ENCODE measurements around the gene LRRC8E. TPM values are rescaled to one million over a fixed set of nuclear protein-coding genes. Genes with fewer than 3 reads are reported as not detected.

The LRRC8E gene
- total and polyA plus RNA-seq, 2 experiments from 2014 or later = 3.3 to 4.5 TPM

GRCh38 chr19:7869910-7870511 lies 18.3 kb upstream of the LRRC8E start:
- H3K4me3 ChIP-seq = no peak overlapping the region

DNA sequence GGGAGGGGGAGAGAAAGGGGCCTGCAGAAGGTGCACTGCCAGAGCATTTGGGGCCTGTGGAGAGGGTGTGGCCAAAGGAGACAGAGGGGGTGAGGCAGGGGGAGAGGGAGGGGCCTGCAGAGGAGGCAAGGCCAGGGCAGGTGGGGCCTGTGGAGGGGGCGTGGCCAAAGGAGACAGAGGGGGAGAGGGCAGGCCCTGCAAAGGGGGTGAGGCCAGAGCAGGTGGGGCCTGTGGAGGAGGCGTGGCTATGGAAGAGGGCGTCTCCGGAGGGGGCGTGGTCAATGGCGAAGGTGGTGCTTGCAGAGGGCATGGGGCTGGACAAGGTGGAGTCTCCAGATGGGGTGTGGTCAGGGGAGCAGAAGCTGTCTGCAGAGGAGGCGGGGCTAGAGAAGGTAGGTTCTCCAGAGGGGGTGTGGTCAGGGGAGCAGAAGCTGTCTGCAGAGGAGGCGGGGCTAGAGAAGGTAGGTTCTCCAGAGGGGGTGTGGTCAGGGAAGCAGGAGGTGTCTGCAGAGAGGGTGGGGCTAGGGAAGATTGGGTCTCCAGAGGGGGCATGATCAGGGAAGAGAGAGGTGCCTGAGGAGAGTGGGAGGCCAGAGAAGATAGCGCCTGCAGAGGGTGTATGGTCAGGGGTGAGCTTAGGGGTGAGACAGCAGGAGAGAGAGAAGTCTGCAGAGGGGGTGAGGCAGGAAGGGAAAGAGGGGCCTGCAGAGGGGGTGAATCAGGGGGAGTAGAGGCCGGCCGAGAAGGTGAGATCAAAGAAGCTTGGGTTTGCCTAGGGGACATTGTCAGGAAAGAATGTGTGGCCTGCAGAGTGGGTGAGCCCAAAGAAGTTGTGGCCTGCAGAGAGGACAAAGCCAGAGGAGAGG lies 17.5 kb upstream of the LRRC8E start:
- no peak overlapping the region for H3K4me2 ChIP-seq
- H2AFZ ChIP-seq = no peak overlapping the region
- H3K4me3 ChIP-seq = no peak overlapping the region
- no peaks in the 10 kb centered on the region for H3K36me3 ChIP-seq (replicated peaks; ENCODE audit: insufficient read depth, low read depth)
- H3K27ac ChIP-seq = no peak overlapping the region
- peaks cover 4% of the 10 kb centered on the region for H3K4me1 ChIP-seq (ENCODE audit: insufficient read depth)
- peaks cover 17% of the 10 kb centered on the region for H3K27me3 ChIP-seq
- no peaks in the 10 kb centered on the region for H3K9me3 ChIP-seq (ENCODE audit: low read depth)
- TF ChIP-seq CTCF (IDR thresholded peaks at IDR 0.05; ENCODE audit: poor library complexity) = no peak
- TF ChIP-seq EZH2 (IDR thresholded peaks at IDR 0.05; ENCODE audit: borderline replicate concordance) = no peak
- TF ChIP-seq EZH2phosphoT487 (IDR thresholded peaks at IDR 0.05; ENCODE audit: low read depth, severe bottlenecking, unreplicated experiment) = no peak
- no peaks in the 10 kb centered on the region for H4K20me1 ChIP-seq (ENCODE audit: insufficient read depth, poor library complexity, severe bottlenecking)
- DNase-seq (ENCODE audit: low spot score) = peak; percentile 64
- H3K79me2 ChIP-seq = no peaks in the 10 kb centered on the region
- no peaks in the 10 kb centered on the region for H3K9me2 ChIP-seq (replicated peaks; ENCODE audit: insufficient read depth)
- WGBS (ENCODE audit: low lambda C conversion rate, missing lambda C conversion rate) = 78% methylated on average over 7 of the region's 11 CpGs

More at GRCh38 chr19:7869910-7870511, 18.3 kb upstream of the LRRC8E start:
- Histone ChIP-seq H3K36me3 (replicated peaks; ENCODE audit: insufficient read depth, low read depth) (no peaks in the 10 kb centered on the region), H3K9me3 (ENCODE audit: low read depth) (no peaks in the 10 kb centered on the region), H3K27ac (no peak overlapping the region), H3K79me2 (no peaks in the 10 kb centered on the region), H3K4me2 (peak overlapping the region; percentile 94), H4K20me1 (ENCODE audit: insufficient read depth, poor library complexity, severe bottlenecking) (no peaks in the 10 kb centered on the region), H3K27me3 (peaks cover 17% of the 10 kb centered on the region), H3K4me1 (ENCODE audit: insufficient read depth) (peaks cover 4% of the 10 kb centered on the region), H2AFZ (peak overlapping the region; percentile 50), H3K9me2 (replicated peaks; ENCODE audit: insufficient read depth) (no peaks in the 10 kb centered on the region)
- TF ChIP-seq CTCF (IDR thresholded peaks at IDR 0.05; ENCODE audit: poor library complexity) (no peak), EZH2phosphoT487 (IDR thresholded peaks at IDR 0.05; ENCODE audit: low read depth, severe bottlenecking, unreplicated experiment) (no peak), EZH2 (IDR thresholded peaks at IDR 0.05; ENCODE audit: borderline replicate concordance) (no peak)
- DNase-seq (ENCODE audit: low spot score) = no peak
- WGBS (ENCODE audit: low lambda C conversion rate, missing lambda C conversion rate) = 23% methylated on average over 4 of the region's 30 CpGs

GRCh38 chr19:7871437-7872305 lies 16.6 kb upstream of the LRRC8E start:
- no peaks in the 10 kb centered on the region for H3K9me3 ChIP-seq (ENCODE audit: low read depth)
- no peak overlapping the region for H2AFZ ChIP-seq
- DNase-seq (ENCODE audit: low spot score) = peak; percentile 91
- no peak overlapping the region for H3K4me3 ChIP-seq
- H3K27me3 ChIP-seq = peaks cover 17% of the 10 kb centered on the region
- no peaks in the 10 kb centered on the region for H4K20me1 ChIP-seq (ENCODE audit: insufficient read depth, poor library complexity, severe bottlenecking)
- no peaks in the 10 kb centered on the region for H3K79me2 ChIP-seq
- TF ChIP-seq EZH2 (IDR thresholded peaks at IDR 0.05; ENCODE audit: borderline replicate concordance) (no peak), CTCF (IDR thresholded peaks at IDR 0.05; ENCODE audit: poor library complexity) (no peak), EZH2phosphoT487 (IDR thresholded peaks at IDR 0.05; ENCODE audit: low read depth, severe bottlenecking, unreplicated experiment) (no peak)
- no peaks in the 10 kb centered on the region for H3K9me2 ChIP-seq (replicated peaks; ENCODE audit: insufficient read depth)
- no peak overlapping the region for H3K27ac ChIP-seq
- H3K36me3 ChIP-seq (replicated peaks; ENCODE audit: insufficient read depth, low read depth) = no peaks in the 10 kb centered on the region
- H3K4me2 ChIP-seq = peak overlapping the region; percentile 72
- 41% methylated on average over 23 of the region's 33 CpGs for WGBS (ENCODE audit: low lambda C conversion rate, missing lambda C conversion rate)
- peaks cover 4% of the 10 kb centered on the region for H3K4me1 ChIP-seq (ENCODE audit: insufficient read depth)
